MM.1S (cell line): ENCODE data around the gene MX1.

ENCODE experiments used
- DNase-seq: peaks from one replicate; pipeline ENCODE4 v3.0.0-alpha.2; 2015
- H2AFZ ChIP-seq: fragments of 300-600 bp; sonication (generic); 2 replicates; pipeline ENCODE4 v1.6.0; 2016; ENCODE audit warnings: antibody characterized with exemption, low read length
- H3F3A ChIP-seq: fragments of 300-600 bp; sonication (generic); 2 replicates; pipeline ENCODE4 v1.6.1; 2016; ENCODE audit warnings: mild to moderate bottlenecking, antibody characterized with exemption, low read length, moderate library complexity, mixed read lengths; ENCODE audit not compliant: insufficient read depth
- H3K27ac ChIP-seq: fragments of 300-600 bp; sonication (generic); 2 replicates; pipeline ENCODE4 v1.5.1; 2016; ENCODE audit warnings: mild to moderate bottlenecking, low read length
- H3K27me3 ChIP-seq: fragments of 300-600 bp; sonication (generic); replicated peaks from 2 replicates; pipeline ENCODE4 v1.6.0; 2016; ENCODE audit warnings: low read length; ENCODE audit not compliant: insufficient read depth
- H3K36me3 ChIP-seq: fragments of 300-600 bp; sonication (generic); replicated peaks from 2 replicates; pipeline ENCODE4 v1.6.1; 2016; ENCODE audit warnings: mild to moderate bottlenecking, low read length, mixed read lengths; ENCODE audit not compliant: insufficient read depth
- H3K4me1 ChIP-seq: fragments of 300-600 bp; sonication (generic); 2 replicates; pipeline ENCODE4 v1.6.1; 2016; ENCODE audit warnings: low read length, mixed read lengths
- H3K4me2 ChIP-seq: fragments of 300-600 bp; sonication (generic); 2 replicates; pipeline ENCODE4 v1.6.0; 2016; ENCODE audit warnings: low read depth, low read length
- H3K4me3 ChIP-seq: fragments of 300-600 bp; sonication (generic); 2 replicates; pipeline ENCODE4 v1.5.1; 2016; ENCODE audit warnings: low read length, mixed read lengths
- H3K79me2 ChIP-seq: fragments of 300-600 bp; sonication (generic); 2 replicates; pipeline ENCODE4 v1.6.1; 2016; ENCODE audit warnings: mixed run types, low read length, mixed read lengths
- H3K9ac ChIP-seq: fragments of 300-600 bp; sonication (generic); 2 replicates; pipeline ENCODE4 v1.6.1; 2016; ENCODE audit warnings: low read length, mixed read lengths
- H3K9me2 ChIP-seq: fragments of 300-600 bp; sonication (generic); replicated peaks from 2 replicates; pipeline ENCODE4 v1.6.1; 2016; ENCODE audit warnings: mild to moderate bottlenecking, low read length, mixed read lengths; ENCODE audit not compliant: insufficient read depth
- H3K9me3 ChIP-seq: fragments of 300-600 bp; sonication (generic); replicated peaks from 2 replicates; pipeline ENCODE4 v1.6.1; 2016; ENCODE audit warnings: mild to moderate bottlenecking, low read length, mixed read lengths; ENCODE audit not compliant: insufficient read depth
- H4K20me1 ChIP-seq: fragments of 300-600 bp; sonication (generic); 2 replicates; pipeline ENCODE4 v1.6.1; 2016; ENCODE audit warnings: mild to moderate bottlenecking, low read length, moderate library complexity, mixed read lengths; ENCODE audit not compliant: insufficient read depth
- EZH2 ChIP-seq: fragments of 300-600 bp; sonication (generic); optimal IDR thresholded peaks from 2 replicates; pipeline ENCODE3; 2017; ENCODE audit warnings: low read depth, mild to moderate bottlenecking, antibody characterized with exemption, low read length, mixed read lengths
- EZH2phosphoT487 ChIP-seq: fragments of 300-600 bp; sonication (generic); IDR thresholded peaks from 2 replicates; pipeline ENCODE4 v1.6.1; 2018; ENCODE audit warnings: antibody characterized with exemption, low read length
- TF ChIP-seq, protein P1 (sequence below): fragments of 300-600 bp; sonication (generic); IDR thresholded peaks from 2 replicates; pipeline ENCODE4 v1.5.1; 2016; ENCODE audit warnings: antibody characterized with exemption, low read length, mixed read lengths

Gene MX1

DNA sequence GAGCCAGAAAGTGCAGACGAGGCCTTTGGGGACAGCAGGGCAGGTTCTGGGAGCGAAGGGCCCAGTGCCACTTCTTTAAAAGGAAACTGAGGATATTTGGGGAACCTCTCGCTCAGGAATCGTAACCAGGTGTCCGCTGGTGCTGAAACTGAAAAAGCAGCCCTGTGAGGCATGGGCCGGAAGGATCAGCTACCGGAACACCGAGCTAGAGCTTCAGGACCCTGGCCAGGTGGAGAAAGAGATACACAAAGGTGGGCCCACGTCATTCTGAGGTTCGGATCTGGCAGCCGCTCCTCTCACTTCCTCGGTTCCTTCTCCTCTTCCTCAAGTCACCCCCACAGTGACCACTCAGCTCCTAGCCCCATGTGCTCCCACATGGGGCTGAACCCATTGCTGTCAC lies 46.1 kb upstream of the MX1 start:
- no peaks in the 10 kb centered on the region for H3K9me2 ChIP-seq
- no peaks in the 10 kb centered on the region for H3F3A ChIP-seq
- H3K36me3 ChIP-seq, result no peaks in the 10 kb centered on the region
- H3K9me3 ChIP-seq, result no peaks in the 10 kb centered on the region
- peak overlapping the region; percentile 42 for H3K4me2 ChIP-seq
- no peaks in the 10 kb centered on the region for H3K27me3 ChIP-seq
- DNase-seq, result peak; percentile 78
- H3K27ac ChIP-seq, result peak overlapping the region; percentile 49; the same call in 1 of the 2 replicates
- no peak for TF ChIP-seq EZH2phosphoT487
- TF ChIP-seq, protein P1, sequence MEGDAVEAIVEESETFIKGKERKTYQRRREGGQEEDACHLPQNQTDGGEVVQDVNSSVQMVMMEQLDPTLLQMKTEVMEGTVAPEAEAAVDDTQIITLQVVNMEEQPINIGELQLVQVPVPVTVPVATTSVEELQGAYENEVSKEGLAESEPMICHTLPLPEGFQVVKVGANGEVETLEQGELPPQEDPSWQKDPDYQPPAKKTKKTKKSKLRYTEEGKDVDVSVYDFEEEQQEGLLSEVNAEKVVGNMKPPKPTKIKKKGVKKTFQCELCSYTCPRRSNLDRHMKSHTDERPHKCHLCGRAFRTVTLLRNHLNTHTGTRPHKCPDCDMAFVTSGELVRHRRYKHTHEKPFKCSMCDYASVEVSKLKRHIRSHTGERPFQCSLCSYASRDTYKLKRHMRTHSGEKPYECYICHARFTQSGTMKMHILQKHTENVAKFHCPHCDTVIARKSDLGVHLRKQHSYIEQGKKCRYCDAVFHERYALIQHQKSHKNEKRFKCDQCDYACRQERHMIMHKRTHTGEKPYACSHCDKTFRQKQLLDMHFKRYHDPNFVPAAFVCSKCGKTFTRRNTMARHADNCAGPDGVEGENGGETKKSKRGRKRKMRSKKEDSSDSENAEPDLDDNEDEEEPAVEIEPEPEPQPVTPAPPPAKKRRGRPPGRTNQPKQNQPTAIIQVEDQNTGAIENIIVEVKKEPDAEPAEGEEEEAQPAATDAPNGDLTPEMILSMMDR, result no peak
- TF ChIP-seq EZH2, result no peak
- no peak overlapping the region for H3K4me3 ChIP-seq
- peaks cover 22% of the 10 kb centered on the region for H3K4me1 ChIP-seq
- H3K79me2 ChIP-seq, result no peaks in the 10 kb centered on the region
- peak overlapping the region; percentile 5; the same call in 1 of the 2 replicates for H3K9ac ChIP-seq
- H2AFZ ChIP-seq, result 0 out of 2 replicates have a peak overlapping the region, but pooled peaks have one; percentile 2
- no peaks in the 10 kb centered on the region for H4K20me1 ChIP-seq

DNA sequence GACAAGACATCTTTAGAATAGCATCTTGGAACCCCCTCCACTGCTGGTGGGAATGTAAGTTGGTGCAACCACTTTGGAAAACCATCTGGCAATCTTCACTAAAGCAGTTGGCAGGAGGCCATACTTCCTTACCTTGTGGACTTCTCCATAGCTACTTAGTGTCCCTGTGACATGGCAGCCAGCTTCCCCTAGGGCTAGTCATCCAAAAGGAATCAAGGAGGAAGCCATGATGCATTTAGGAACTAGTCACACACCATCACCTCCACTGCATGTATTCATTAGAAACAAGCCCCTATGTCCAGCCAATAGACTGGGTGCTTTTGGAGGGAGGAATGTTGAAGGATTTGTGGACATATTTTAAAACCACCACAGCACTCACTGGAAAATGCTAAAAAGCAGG lies 44.3 kb upstream of the MX1 start:
- DNase-seq, result no peak
- peaks cover 22% of the 10 kb centered on the region for H3K4me1 ChIP-seq
- H2AFZ ChIP-seq, result no peak overlapping the region
- H3K4me2 ChIP-seq, result no peak overlapping the region
- no peaks in the 10 kb centered on the region for H3F3A ChIP-seq
- H3K4me3 ChIP-seq, result no peak overlapping the region
- no peak overlapping the region for H3K27ac ChIP-seq
- TF ChIP-seq EZH2phosphoT487, result no peak
- no peak for TF ChIP-seq EZH2
- TF ChIP-seq, protein P1, result no peak
- H3K9ac ChIP-seq, result no peak overlapping the region
- no peaks in the 10 kb centered on the region for H3K36me3 ChIP-seq
- no peaks in the 10 kb centered on the region for H3K9me3 ChIP-seq
- H3K79me2 ChIP-seq, result no peaks in the 10 kb centered on the region
- no peaks in the 10 kb centered on the region for H4K20me1 ChIP-seq
- no peaks in the 10 kb centered on the region for H3K27me3 ChIP-seq
- H3K9me2 ChIP-seq, result no peaks in the 10 kb centered on the region

DNA sequence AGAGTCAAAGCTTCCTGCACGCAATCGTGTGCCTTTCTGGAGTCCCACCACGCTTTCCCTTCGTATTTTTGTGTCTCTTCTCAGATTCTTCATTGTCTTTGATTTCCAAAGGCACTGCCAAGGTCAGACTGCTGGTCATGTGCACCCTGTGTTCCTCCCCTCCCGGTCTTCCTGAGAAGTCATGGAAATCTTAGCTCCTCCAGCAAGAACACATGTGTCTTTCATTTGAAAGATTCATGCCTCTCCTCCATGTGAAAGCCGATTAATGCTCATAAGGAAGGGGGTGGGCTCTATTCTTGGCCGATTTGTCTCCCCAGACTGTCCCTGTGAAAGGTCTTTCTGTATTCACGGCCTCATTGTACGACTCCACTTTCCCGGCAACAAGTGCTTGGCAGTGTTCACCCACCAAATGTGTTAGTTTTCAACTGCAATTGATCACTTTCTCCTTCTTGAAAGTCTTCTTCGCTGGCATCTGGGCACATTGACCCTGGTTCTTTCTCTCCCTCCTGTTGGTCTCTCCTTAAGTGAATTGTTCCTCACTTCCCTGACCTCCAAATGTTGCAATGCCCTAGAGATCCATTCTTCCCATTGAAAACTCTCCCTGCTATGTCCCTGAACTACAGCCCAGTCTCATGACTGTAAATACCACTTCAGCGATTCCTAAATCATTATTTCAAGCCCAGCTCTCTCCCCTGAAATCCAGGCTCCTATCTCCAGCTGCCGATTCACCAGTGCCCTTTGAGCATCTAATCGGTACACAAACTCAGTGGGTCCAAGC lies 38.8 kb upstream of the MX1 start:
- no peaks in the 10 kb centered on the region for H3K4me1 ChIP-seq
- TF ChIP-seq EZH2, result no peak
- TF ChIP-seq EZH2phosphoT487, result no peak
- TF ChIP-seq, protein P1, result no peak
- DNase-seq, result no peak

More for the DNA sequence above, 38.8 kb upstream of the MX1 start:
- Histone ChIP-seq H4K20me1 (no peaks in the 10 kb centered on the region), H3K9me3 (no peaks in the 10 kb centered on the region), H3K36me3 (no peaks in the 10 kb centered on the region), H3K4me3 (no peak overlapping the region), H3K27me3 (no peaks in the 10 kb centered on the region), H3K9ac (no peak overlapping the region), H3F3A (no peaks in the 10 kb centered on the region), H3K27ac (no peak overlapping the region), H2AFZ (no peak overlapping the region), H3K79me2 (no peaks in the 10 kb centered on the region), H3K9me2 (no peaks in the 10 kb centered on the region), H3K4me2 (no peak overlapping the region)
